NB4 (cell line): ENCODE measurements around the gene CCDC73.
A peak's percentile ranks its signal among the peaks of the same experiment; 100 is the strongest.

ENCODE experiments used
- DNase-seq: peaks from one replicate; pipeline ENCODE4 v3.0.0; 2010; ENCODE audit warnings: low read depth
- H3K4me3 ChIP-seq: one replicate; pipeline ENCODE4 v1.5.1; 2011; ENCODE audit warnings: mild to moderate bottlenecking, low read depth, low read length, moderate library complexity
- CTCF ChIP-seq: IDR thresholded peaks from one replicate; pipeline ENCODE4 v1.5.1; 2012; ENCODE audit warnings: low read depth, low read length
- MYC ChIP-seq: IDR thresholded peaks from 2 replicates; pipeline ENCODE4 v1.6.1; 2011; ENCODE audit warnings: low read depth, low read length
- POLR2A ChIP-seq: IDR thresholded peaks from 2 replicates; pipeline ENCODE4 v1.6.1; 2011; ENCODE audit warnings: mild to moderate bottlenecking; ENCODE audit not compliant: insufficient read length; ENCODE audit errors: extremely low read depth
- TF ChIP-seq, protein P1 (sequence below): IDR thresholded peaks from 2 replicates; pipeline ENCODE4 v1.6.1; 2011; ENCODE audit warnings: low read depth, low read length

Gene CCDC73

DNA sequence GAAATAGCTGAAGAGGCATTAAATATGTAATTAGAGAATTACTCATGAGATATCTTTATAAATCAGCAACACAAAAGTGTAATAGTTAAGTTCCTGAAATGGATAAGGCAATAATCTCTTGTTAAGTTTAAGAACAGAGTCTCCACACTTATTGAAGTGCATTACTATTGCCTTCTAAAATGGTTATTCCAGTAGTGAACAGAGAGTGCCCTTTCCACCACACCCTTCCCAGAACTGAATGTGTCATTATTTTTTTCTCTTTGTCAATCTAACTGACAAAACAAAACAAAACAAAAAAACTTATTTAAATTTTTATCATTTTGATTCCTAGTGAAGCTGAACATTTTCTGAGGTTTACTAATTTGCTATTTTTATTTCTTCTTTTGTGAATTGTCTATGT, 26.0 kb upstream of the CCDC73 start:
- no peak overlapping the region for H3K4me3 ChIP-seq
- no peak for DNase-seq
- TF ChIP-seq MYC (no peak), CTCF (no peak), POLR2A (no peak)
- TF ChIP-seq, protein P1, sequence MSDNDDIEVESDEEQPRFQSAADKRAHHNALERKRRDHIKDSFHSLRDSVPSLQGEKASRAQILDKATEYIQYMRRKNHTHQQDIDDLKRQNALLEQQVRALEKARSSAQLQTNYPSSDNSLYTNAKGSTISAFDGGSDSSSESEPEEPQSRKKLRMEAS = no peak

DNA sequence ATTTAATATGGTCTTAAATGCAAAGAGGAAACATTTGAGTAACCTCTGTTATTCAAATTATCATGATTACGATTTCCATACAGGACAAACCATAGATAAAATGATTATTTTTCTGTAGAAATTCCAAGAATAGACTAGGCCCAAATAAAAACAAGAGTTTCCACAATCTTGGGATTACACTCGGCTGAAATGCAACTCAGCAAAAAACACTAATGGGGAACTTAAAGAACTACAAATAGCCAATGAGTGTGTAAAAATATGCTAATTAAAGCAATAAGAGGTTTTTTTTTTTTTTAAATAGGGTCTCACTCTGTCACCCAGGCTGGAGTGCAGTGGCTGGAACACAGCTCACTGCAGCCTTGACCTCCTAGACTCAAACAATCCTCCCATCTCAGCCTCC, 24.7 kb upstream of the CCDC73 start:
- H3K4me3 ChIP-seq = no peak overlapping the region
- no peak for DNase-seq
- TF ChIP-seq CTCF (no peak), MYC (no peak), POLR2A (no peak)
- TF ChIP-seq, protein P1 = no peak

DNA sequence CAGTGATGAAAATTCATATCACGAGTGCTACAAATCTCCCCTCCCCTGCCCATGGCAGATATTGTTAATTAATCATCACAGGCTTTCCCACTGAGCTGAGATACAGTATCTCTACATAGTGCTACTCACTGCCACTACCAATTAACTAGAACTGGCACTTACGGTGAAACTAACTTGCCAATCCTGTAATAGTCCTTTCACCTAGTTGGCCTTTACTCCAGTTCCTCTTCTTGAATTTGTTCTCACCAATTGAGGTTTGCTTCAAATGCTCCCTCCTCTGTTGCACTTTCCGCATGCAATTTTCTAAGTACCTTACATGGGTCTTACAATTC, 23.4 kb upstream of the CCDC73 start:
- no peak for DNase-seq
- H3K4me3 ChIP-seq = no peak overlapping the region
- TF ChIP-seq CTCF = no peak
- TF ChIP-seq POLR2A = no peak
- TF ChIP-seq MYC = no peak
- TF ChIP-seq, protein P1 = no peak

DNA sequence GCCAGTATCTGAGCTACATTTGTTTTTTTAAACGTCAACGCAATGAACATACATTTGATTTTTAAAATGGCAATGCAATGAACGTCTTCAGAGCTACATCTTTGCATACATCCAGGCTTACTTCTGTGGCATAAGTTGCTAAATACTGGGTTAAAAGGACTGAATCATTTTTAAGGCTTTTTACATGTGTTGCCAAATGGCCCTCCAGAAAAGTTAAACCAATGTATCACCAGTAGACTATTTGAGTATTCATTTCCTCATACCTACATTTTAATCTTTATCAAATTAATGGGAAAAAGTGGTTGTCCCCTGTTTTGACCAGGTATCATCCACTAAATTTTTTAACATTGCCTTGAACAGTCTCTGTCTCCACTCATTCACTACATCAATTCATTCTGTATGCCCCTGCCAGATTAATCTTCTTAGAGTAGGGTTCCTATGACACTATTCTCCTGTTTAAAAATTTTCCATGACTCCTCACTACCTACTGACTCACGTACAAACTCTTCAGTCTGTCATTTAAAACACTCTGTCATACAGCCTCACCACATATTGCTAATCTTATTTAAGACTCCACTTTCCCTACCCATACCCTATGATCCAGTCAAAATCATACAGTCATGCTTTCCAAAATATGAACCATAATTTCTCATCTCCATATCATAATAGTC, 22.9 kb upstream of the CCDC73 start:
- no peak overlapping the region for H3K4me3 ChIP-seq
- TF ChIP-seq, protein P1 = no peak
- TF ChIP-seq CTCF = no peak
- no peak for TF ChIP-seq POLR2A
- TF ChIP-seq MYC = no peak
- no peak for DNase-seq

- H3K4me3 ChIP-seq = no peak overlapping the region
- no peak for TF ChIP-seq POLR2A
- peak; percentile 85 for TF ChIP-seq CTCF
- DNase-seq = peak; percentile 84
These were observed 14.9 kb upstream of the CCDC73 start for GRCh38 chr11:32809313-32809712.

DNA sequence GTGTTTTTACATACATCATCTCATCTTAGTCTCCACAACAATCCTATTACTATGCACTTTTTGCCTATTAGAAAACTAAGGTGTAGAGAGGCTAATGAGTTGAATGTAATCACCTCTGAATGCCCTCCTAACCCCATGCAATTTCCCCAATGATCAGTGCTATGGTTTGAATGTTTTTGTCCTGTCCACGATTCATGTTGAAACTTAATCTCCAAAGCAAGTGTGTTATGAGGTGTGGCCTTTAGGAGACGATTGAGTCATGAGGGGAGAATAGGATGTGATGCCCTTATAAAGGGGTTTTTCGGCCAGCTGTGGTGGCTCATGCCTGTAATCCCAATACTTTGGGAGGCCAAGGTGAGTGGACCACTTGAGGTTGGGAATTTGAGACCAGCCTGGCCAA, 2.0 kb upstream of the CCDC73 start:
- H3K4me3 ChIP-seq = no peak overlapping the region
- DNase-seq = no peak
- TF ChIP-seq POLR2A (no peak), CTCF (no peak), MYC (no peak)
- TF ChIP-seq, protein P1 = no peak
